ENCODE data around the gene C18orf63. TPM values are rescaled to one million over a fixed set of nuclear protein-coding genes. Genes with fewer than 3 reads are reported as not detected.
A peak's percentile ranks its signal among the peaks of the same experiment; 100 is the strongest.

Gene C18orf63
- total RNA-seq, 1 experiment from 2014 or later, result not detected

DNA sequence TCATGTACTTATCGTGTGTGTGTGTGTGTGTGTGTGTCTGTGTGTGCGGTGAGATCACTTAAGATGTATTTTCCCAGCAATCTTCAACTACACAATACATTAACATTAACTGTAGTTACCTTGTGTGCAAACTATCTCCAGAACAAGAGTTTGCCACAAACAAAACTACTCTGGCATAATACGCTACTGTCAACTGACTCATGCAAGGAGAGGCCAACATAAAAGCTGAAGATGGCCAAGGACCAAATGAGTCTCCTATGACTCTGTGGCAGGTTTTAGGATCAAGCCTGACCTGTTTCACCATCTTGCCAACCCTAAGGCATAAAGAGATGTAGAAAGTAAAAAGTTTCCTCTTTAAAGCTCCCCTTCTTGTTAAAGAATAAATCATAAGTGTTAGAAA is 44.0 kb upstream of the C18orf63 start:
- Mint-ChIP-seq H3K27ac (ENCODE audit: low read depth, unreplicated experiment) (no peak overlapping the region), H3K4me1 (ENCODE audit: insufficient read depth, unreplicated experiment) (peaks cover 6% of the 10 kb centered on the region), H3K4me3 (ENCODE audit: unreplicated experiment) (no peak overlapping the region), H3K9me3 (ENCODE audit: unreplicated experiment) (no peaks in the 10 kb centered on the region), H3K36me3 (ENCODE audit: insufficient read depth, unreplicated experiment) (no peaks in the 10 kb centered on the region), H3K27me3 (ENCODE audit: insufficient read depth, unreplicated experiment) (no peaks in the 10 kb centered on the region)
- BruUV-seq (replicated peaks), result no TSS peak
- CTCF ChIA-PET, result interaction anchor here (0.6 kb wide), 1 partner anchor 327 kb away, joined by 3 read pairs; no protein-coding TSS in a partner anchor
- TF ChIP-seq, protein P1, sequence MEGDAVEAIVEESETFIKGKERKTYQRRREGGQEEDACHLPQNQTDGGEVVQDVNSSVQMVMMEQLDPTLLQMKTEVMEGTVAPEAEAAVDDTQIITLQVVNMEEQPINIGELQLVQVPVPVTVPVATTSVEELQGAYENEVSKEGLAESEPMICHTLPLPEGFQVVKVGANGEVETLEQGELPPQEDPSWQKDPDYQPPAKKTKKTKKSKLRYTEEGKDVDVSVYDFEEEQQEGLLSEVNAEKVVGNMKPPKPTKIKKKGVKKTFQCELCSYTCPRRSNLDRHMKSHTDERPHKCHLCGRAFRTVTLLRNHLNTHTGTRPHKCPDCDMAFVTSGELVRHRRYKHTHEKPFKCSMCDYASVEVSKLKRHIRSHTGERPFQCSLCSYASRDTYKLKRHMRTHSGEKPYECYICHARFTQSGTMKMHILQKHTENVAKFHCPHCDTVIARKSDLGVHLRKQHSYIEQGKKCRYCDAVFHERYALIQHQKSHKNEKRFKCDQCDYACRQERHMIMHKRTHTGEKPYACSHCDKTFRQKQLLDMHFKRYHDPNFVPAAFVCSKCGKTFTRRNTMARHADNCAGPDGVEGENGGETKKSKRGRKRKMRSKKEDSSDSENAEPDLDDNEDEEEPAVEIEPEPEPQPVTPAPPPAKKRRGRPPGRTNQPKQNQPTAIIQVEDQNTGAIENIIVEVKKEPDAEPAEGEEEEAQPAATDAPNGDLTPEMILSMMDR (IDR thresholded peaks at IDR 0.05; ENCODE audit: unreplicated experiment), result no peak
- peak; percentile 44 for DNase-seq (ENCODE audit: unreplicated experiment)
- intact Hi-C loops (cut with micrococcal nuclease), result no loop called here
- POLR2A ChIA-PET, result interaction anchor here (0.9 kb wide), 1 partner anchor 21 kb away, joined by 3 read pairs; no protein-coding TSS in a partner anchor

DNA sequence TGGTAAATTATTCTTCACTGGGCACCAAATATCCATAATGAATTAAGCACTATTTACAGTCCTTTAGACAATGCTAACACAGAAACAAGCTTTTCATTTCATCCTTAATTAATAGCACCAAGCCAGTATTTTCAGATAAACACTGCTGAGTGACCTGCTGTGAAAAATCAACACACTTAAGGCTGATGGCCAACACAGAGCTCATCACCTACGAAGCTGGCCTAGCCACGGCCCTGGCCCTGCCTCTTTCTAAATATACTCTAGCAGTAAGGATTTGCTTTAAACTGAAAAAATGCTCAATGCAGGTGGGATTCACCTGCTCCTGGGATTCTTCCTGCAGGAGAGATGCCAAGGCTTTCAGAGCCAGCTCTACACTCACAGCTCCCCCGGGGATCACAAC is 42.2 kb upstream of the C18orf63 start:
- POLR2A ChIA-PET, result no interaction called here
- Mint-ChIP-seq H3K27ac (ENCODE audit: low read depth, unreplicated experiment) (no peak overlapping the region), H3K36me3 (ENCODE audit: insufficient read depth, unreplicated experiment) (no peaks in the 10 kb centered on the region), H3K27me3 (ENCODE audit: insufficient read depth, unreplicated experiment) (no peaks in the 10 kb centered on the region), H3K4me3 (ENCODE audit: unreplicated experiment) (no peak overlapping the region), H3K4me1 (ENCODE audit: insufficient read depth, unreplicated experiment) (peaks cover 2% of the 10 kb centered on the region), H3K9me3 (ENCODE audit: unreplicated experiment) (no peaks in the 10 kb centered on the region)
- CTCF ChIA-PET, result interaction anchor here (0.6 to 1.7 kb wide), 4 partner anchors 14 to 76 kb away, joined by 3 to 4 read pairs (median 4); no protein-coding TSS in a partner anchor
- BruUV-seq (replicated peaks), result no TSS peak
- intact Hi-C loops (cut with micrococcal nuclease), result no loop called here
- TF ChIP-seq, protein P1 (IDR thresholded peaks at IDR 0.05; ENCODE audit: unreplicated experiment), result no peak
- no peak for DNase-seq (ENCODE audit: unreplicated experiment)

DNA sequence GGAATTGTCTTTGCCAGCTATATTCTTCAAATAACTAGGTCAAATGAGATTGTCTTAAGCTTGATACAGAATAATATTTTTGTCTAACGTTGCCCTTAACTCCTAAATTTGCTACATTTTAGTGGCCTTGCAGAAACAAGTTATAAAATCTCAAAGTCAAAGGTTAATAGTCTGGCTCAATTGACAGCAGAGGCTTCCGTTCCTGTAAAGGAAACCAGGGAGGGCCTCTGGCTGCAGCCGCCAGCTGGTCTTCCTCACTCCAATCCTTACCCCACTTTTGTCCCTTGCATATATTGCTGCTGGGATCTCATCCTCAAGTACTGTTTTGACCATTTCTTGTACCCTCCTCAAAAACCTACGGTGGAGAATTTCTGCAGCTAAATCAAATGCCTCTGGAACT is 40.9 kb upstream of the C18orf63 start:
- no peak for DNase-seq (ENCODE audit: unreplicated experiment)
- TF ChIP-seq, protein P1 (IDR thresholded peaks at IDR 0.05; ENCODE audit: unreplicated experiment), result no peak
- H3K9me3 Mint-ChIP-seq (ENCODE audit: unreplicated experiment), result no peaks in the 10 kb centered on the region
- no peaks in the 10 kb centered on the region for H3K36me3 Mint-ChIP-seq (ENCODE audit: insufficient read depth, unreplicated experiment)
- H3K4me1 Mint-ChIP-seq (ENCODE audit: insufficient read depth, unreplicated experiment), result no peaks in the 10 kb centered on the region
- no peaks in the 10 kb centered on the region for H3K27me3 Mint-ChIP-seq (ENCODE audit: insufficient read depth, unreplicated experiment)
- ChIA-PET POLR2A (interaction anchor here (0.6 kb wide), 1 partner anchor 8 kb away, joined by 3 read pairs; no protein-coding TSS in a partner anchor), CTCF (interaction anchor here (0.9 to 1.2 kb wide), 2 partner anchors 9 to 68 kb away, joined by 4 read pairs; no protein-coding TSS in a partner anchor)
- intact Hi-C loops (cut with micrococcal nuclease), result no loop called here
- H3K4me3 Mint-ChIP-seq (ENCODE audit: unreplicated experiment), result no peak overlapping the region
- no peak overlapping the region for H3K27ac Mint-ChIP-seq (ENCODE audit: low read depth, unreplicated experiment)
- BruUV-seq (replicated peaks), result no TSS peak

DNA sequence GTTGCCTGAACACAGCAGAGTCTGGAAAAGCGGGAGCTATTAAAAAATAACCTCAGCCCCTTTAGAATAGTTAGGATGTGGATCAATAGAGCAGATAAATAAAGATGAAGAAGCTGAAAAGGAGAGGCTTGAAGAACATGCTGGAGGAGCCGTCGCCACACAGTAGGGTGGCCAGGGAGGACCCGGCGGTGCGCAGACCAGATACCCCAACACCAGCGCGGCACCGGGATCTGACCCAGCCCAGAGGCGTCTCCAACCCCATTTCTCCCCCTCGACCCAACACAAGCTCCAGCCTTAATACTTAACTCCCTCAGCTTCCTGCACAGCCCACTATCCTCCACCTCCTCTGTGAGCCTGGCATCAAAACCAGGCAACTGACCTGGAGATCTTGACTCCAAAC is 39.9 kb upstream of the C18orf63 start:
- intact Hi-C loops (cut with micrococcal nuclease), result no loop called here
- H3K27ac Mint-ChIP-seq (ENCODE audit: low read depth, unreplicated experiment), result no peak overlapping the region
- no peak for DNase-seq (ENCODE audit: unreplicated experiment)
- H3K4me1 Mint-ChIP-seq (ENCODE audit: insufficient read depth, unreplicated experiment), result no peaks in the 10 kb centered on the region
- no peaks in the 10 kb centered on the region for H3K9me3 Mint-ChIP-seq (ENCODE audit: unreplicated experiment)
- ChIA-PET POLR2A (interaction anchor here (0.7 kb wide), 1 partner anchor 13 kb away, joined by 3 read pairs; no protein-coding TSS in a partner anchor), CTCF (no interaction called here)
- no TSS peak for BruUV-seq (replicated peaks)
- no peaks in the 10 kb centered on the region for H3K27me3 Mint-ChIP-seq (ENCODE audit: insufficient read depth, unreplicated experiment)
- TF ChIP-seq, protein P1 (IDR thresholded peaks at IDR 0.05; ENCODE audit: unreplicated experiment), result no peak
- H3K4me3 Mint-ChIP-seq (ENCODE audit: unreplicated experiment), result no peak overlapping the region
- H3K36me3 Mint-ChIP-seq (ENCODE audit: insufficient read depth, unreplicated experiment), result no peaks in the 10 kb centered on the region
